GM19452 (cell line): ENCODE data around the gene GALNT10.
A peak's percentile ranks its signal among the peaks of the same experiment; 100 is the strongest.
"Not testable (repeated sequence)": the region's sequence is repeated elsewhere in the genome, so short reads cannot be mapped to it uniquely, and the experiment has no call there.

ENCODE experiments used
- ATAC-seq: cut with Tn5 transposase; IDR thresholded peaks from one replicate; pipeline ENCODE4 v1.9.1; 2021; ENCODE audit not compliant: unreplicated experiment

GALNT10 gene

GRCh38 chr5:154349626-154350264 lies 159.2 kb downstream of the GALNT10 start:
- no peak for ATAC-seq

GRCh38 chr5:154351141-154351540 lies 160.6 kb downstream of the GALNT10 start:
- ATAC-seq: peak; percentile 17

GRCh38 chr5:154351566-154351965 lies 161.0 kb downstream of the GALNT10 start:
- peak; percentile 73 for ATAC-seq

GRCh38 chr5:154352960-154353548 lies 162.5 kb downstream of the GALNT10 start:
- no peak for ATAC-seq

- ATAC-seq: no peak
Observed at GRCh38 chr5:154355129-154355611, 164.6 kb downstream of the GALNT10 start.

- no peak for ATAC-seq
Observed at GRCh38 chr5:154356020-154356655, 165.6 kb downstream of the GALNT10 start.

- ATAC-seq: no peak
Observed at GRCh38 chr5:154356958-154357357, 166.4 kb downstream of the GALNT10 start.

- no peak for ATAC-seq
Observed at GRCh38 chr5:154358516-154359220, 168.1 kb downstream of the GALNT10 start.

GRCh38 chr5:154359221-154359573 lies 168.7 kb downstream of the GALNT10 start:
- no peak for ATAC-seq

GRCh38 chr5:154360241-154360640 lies 169.7 kb downstream of the GALNT10 start:
- ATAC-seq: not testable (repeated sequence)

- ATAC-seq: no peak
Observed at GRCh38 chr5:154363411-154363810, 172.9 kb downstream of the GALNT10 start.

GRCh38 chr5:154364771-154365170 lies 174.2 kb downstream of the GALNT10 start:
- no peak for ATAC-seq

- no peak for ATAC-seq
Observed at GRCh38 chr5:154365823-154366222, 175.3 kb downstream of the GALNT10 start.

- no peak for ATAC-seq
Observed at GRCh38 chr5:154366353-154366752, 175.8 kb downstream of the GALNT10 start.

GRCh38 chr5:154367101-154367500 lies 176.6 kb downstream of the GALNT10 start:
- peak; percentile 74 for ATAC-seq

GRCh38 chr5:154368041-154368800 lies 177.7 kb downstream of the GALNT10 start:
- no peak for ATAC-seq

GRCh38 chr5:154369682-154370081 lies 179.1 kb downstream of the GALNT10 start:
- ATAC-seq: no peak

- no peak for ATAC-seq
Observed at GRCh38 chr5:154370119-154370518, 179.6 kb downstream of the GALNT10 start.

GRCh38 chr5:154370813-154371212 lies 180.3 kb downstream of the GALNT10 start:
- ATAC-seq: no peak

- ATAC-seq: no peak
Observed at GRCh38 chr5:154371687-154372086, 181.2 kb downstream of the GALNT10 start.

- no peak for ATAC-seq
Observed at GRCh38 chr5:154372661-154373060, 182.1 kb downstream of the GALNT10 start.
